Smooth muscle cell (in vitro differentiated cells): ENCODE measurements around the gene NINL. TPM values are rescaled to one million over a fixed set of nuclear protein-coding genes. Genes with fewer than 3 reads are reported as not detected.

Source experiments
- DNase-seq: peaks from one replicate; lab custom pipeline; 2025; ENCODE audit not compliant: unreplicated experiment; lab: John Stamatoyannopoulos, UW
- H2AFZ ChIP-seq: fragments of 200-600 bp; sonication (generic); 2 replicates; pipeline ENCODE4 v1.6.0; 2016; ENCODE audit warnings: antibody characterized with exemption, low read depth, mild to moderate bottlenecking
- H3F3A ChIP-seq: fragments of 200-600 bp; sonication (generic); 2 replicates; pipeline ENCODE4 v1.6.0; 2017; ENCODE audit warnings: antibody characterized with exemption, low read depth
- H3K27ac ChIP-seq: fragments of 200-600 bp; sonication (generic); 2 replicates; pipeline ENCODE4 v1.5.1; 2016; ENCODE audit warnings: low read depth, mild to moderate bottlenecking
- H3K27me3 ChIP-seq: fragments of 200-600 bp; sonication (generic); 2 replicates; pipeline ENCODE4 v1.6.1; 2016; ENCODE audit warnings: low read depth, mild to moderate bottlenecking
- H3K36me3 ChIP-seq: fragments of 200-600 bp; sonication (generic); 2 replicates; pipeline ENCODE4 v1.5.1; 2016; ENCODE audit warnings: low read depth
- H3K4me1 ChIP-seq: fragments of 200-600 bp; sonication (generic); 2 replicates; pipeline ENCODE4 v1.5.1; 2016; ENCODE audit warnings: low read depth
- H3K4me2 ChIP-seq: fragments of 200-600 bp; sonication (generic); 2 replicates; pipeline ENCODE4 v1.6.0; 2016; ENCODE audit warnings: mild to moderate bottlenecking
- H3K4me3 ChIP-seq: fragments of 200-600 bp; sonication (generic); 2 replicates; pipeline ENCODE4 v1.5.1; 2016; ENCODE audit warnings: mild to moderate bottlenecking
- H3K79me2 ChIP-seq: fragments of 200-600 bp; sonication (generic); 2 replicates; pipeline ENCODE4 v1.6.0; 2016; ENCODE audit warnings: low read depth, mild to moderate bottlenecking
- H3K9ac ChIP-seq: fragments of 200-600 bp; sonication (generic); 2 replicates; pipeline ENCODE4 v1.6.0; 2016; ENCODE audit warnings: low read depth
- H3K9me3 ChIP-seq: fragments of 200-600 bp; sonication (generic); replicated peaks from 2 replicates; pipeline ENCODE4 v1.5.1; 2016; ENCODE audit warnings: low read depth
- H4K20me1 ChIP-seq: fragments of 200-600 bp; sonication (generic); 2 replicates; pipeline ENCODE4 v1.6.0; 2016; ENCODE audit warnings: low read depth
- CTCF ChIP-seq: fragments of 200-600 bp; sonication (generic); IDR thresholded peaks from 2 replicates; pipeline ENCODE4 v1.5.1; 2017; ENCODE audit warnings: borderline replicate concordance, mild to moderate bottlenecking, antibody characterized with exemption; ENCODE audit not compliant: insufficient read depth, poor library complexity, severe bottlenecking
- WGBS: methylation state at CpG from one replicate; pipeline ENCODE4 v1.1.7; 2016; ENCODE audit warnings: low lambda C conversion rate; 5-methylcytosine and 5-hydroxymethylcytosine counted together
- polyA plus RNA-seq: library from polyadenylated mRNA; unstranded; fragments of >200 nt; fragmentation: Nextera tagmentation; extraction: Ambion mirVana; gene quantifications from 2 replicates; pipeline ENCODE4 v1.2.1, GENCODE V29; 2016
- total RNA-seq: library from RNA; depleted of rRNA; stranded (reverse); fragments of >200 nt; gene quantifications from 2 replicates; pipeline ENCODE4 v1.2.3, GENCODE V29; 2014

Gene NINL
- total and polyA plus RNA-seq, 2 experiments from 2014 or later: 10.7 to 12.2 TPM

GRCh38 chr20:25532971-25533391 is 52.4 kb downstream of the NINL start:
- Histone ChIP-seq H3K36me3 (no peaks in the 10 kb centered on the region), H4K20me1 (peaks cover 87% of the 10 kb centered on the region), H3K4me1 (peaks cover 12% of the 10 kb centered on the region), H2AFZ (no peak overlapping the region), H3K79me2 (peaks cover 81% of the 10 kb centered on the region), H3K9ac (no peak overlapping the region), H3K27me3 (no peaks in the 10 kb centered on the region), H3K4me3 (no peak overlapping the region), H3K4me2 (peak overlapping the region; percentile 68), H3F3A (no peaks in the 10 kb centered on the region), H3K27ac (peak overlapping the region; percentile 19), H3K9me3 (no peaks in the 10 kb centered on the region)
- no peak for TF ChIP-seq CTCF
- DNase-seq: no peak
- 70% methylated on average over 11 of the region's 11 CpGs for WGBS

- peaks cover 82% of the 10 kb centered on the region for H4K20me1 ChIP-seq
- H3K27me3 ChIP-seq: no peaks in the 10 kb centered on the region
- no peaks in the 10 kb centered on the region for H3K36me3 ChIP-seq
- H3F3A ChIP-seq: peaks cover under 1% of the 10 kb centered on the region
- peaks cover 12% of the 10 kb centered on the region for H3K4me1 ChIP-seq
- TF ChIP-seq CTCF: peak; percentile 4
- H3K27ac ChIP-seq: no peak overlapping the region
- no peak overlapping the region for H3K4me2 ChIP-seq
- DNase-seq: no peak
- peaks cover 85% of the 10 kb centered on the region for H3K79me2 ChIP-seq
- H2AFZ ChIP-seq: no peak overlapping the region
- H3K9ac ChIP-seq: no peak overlapping the region
- H3K9me3 ChIP-seq: no peaks in the 10 kb centered on the region
- 81% methylated on average over 12 of the region's 12 CpGs for WGBS
- no peak overlapping the region for H3K4me3 ChIP-seq
Measured at GRCh38 chr20:25532015-25532751, 53.1 kb downstream of the NINL start.

- Histone ChIP-seq H3K9me3 (no peaks in the 10 kb centered on the region), H2AFZ (no peak overlapping the region), H3K79me2 (peaks cover 70% of the 10 kb centered on the region), H4K20me1 (peaks cover 78% of the 10 kb centered on the region), H3K4me1 (peaks cover 16% of the 10 kb centered on the region), H3F3A (peaks cover 12% of the 10 kb centered on the region), H3K4me2 (no peak overlapping the region), H3K4me3 (no peak overlapping the region), H3K9ac (no peak overlapping the region), H3K27ac (no peak overlapping the region), H3K27me3 (no peaks in the 10 kb centered on the region), H3K36me3 (no peaks in the 10 kb centered on the region)
- no peak for TF ChIP-seq CTCF
- 93% methylated on average over 9 of the region's 9 CpGs for WGBS
- DNase-seq: no peak
Measured at GRCh38 chr20:25529295-25529951, 55.9 kb downstream of the NINL start.

- Histone ChIP-seq H3F3A (peaks cover 12% of the 10 kb centered on the region), H3K27me3 (no peaks in the 10 kb centered on the region), H3K9me3 (no peaks in the 10 kb centered on the region), H3K79me2 (peaks cover 68% of the 10 kb centered on the region), H3K4me3 (no peak overlapping the region), H3K4me1 (peaks cover 9% of the 10 kb centered on the region), H3K4me2 (no peak overlapping the region), H3K36me3 (no peaks in the 10 kb centered on the region), H2AFZ (no peak overlapping the region), H3K27ac (no peak overlapping the region), H3K9ac (no peak overlapping the region), H4K20me1 (peaks cover 71% of the 10 kb centered on the region)
- WGBS: 100% methylated on average over 2 of the region's 2 CpGs
- no peak for TF ChIP-seq CTCF
- DNase-seq: no peak
Measured at GRCh38 chr20:25527949-25528348, 57.4 kb downstream of the NINL start.
